Measurements from ENCODE around the gene TRANK1. TPM values are rescaled to one million over a fixed set of nuclear protein-coding genes. Genes with fewer than 3 reads are reported as not detected.
A peak's percentile ranks its signal among the peaks of the same experiment; 100 is the strongest.

The TRANK1 gene
- total and polyA plus RNA-seq, 2 of the 4 experiments (the other 2 are of a cell fraction), result 7.9 to 12.7 TPM

DNA sequence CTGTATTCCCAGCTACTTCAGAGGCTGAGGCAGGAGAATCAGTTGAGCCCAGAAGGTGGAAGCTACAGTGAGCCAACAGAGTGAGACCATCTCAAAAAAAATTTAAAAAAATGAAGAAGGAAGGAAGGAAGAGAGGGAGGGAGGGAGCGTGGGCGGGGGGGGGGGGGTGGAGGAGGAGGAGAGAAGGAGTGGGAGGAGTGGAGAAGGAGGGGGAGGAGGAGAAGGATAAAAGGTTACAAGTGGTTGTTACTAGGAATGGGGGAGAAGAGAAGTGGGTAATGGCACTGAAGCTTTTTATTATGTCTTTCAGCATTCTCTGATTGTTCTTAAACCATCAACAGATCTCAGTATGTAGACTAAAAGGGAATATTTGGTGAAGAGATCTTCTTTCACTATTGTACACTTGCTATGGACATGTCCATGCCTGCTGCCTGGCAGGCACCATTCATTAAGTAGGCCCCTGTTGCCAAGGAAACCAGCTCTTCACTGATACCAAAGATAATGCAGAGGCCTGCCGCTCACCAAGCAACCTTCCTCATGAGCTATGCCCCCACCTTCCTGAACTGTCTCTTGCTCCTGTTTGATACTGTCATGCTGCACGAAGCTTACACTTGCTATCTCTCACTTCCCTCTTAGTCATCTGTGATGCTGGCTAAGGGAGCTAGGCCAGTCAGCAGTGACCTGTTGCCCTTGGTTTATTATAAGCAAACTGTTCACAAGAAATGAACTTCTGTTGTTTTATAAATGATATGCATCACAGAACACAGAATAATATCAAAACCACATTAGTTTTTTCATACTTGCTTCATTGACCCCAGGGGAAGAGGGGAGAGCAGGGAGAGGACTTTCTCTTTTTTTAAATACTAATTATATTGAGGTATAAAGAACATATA lies 24.9 kb upstream of the TRANK1 start:
- Histone ChIP-seq H3K4ac (ENCODE audit: low read depth, low read length) (peak overlapping the region; percentile 41; the same call in 1 of the 2 replicates), H4K8ac (ENCODE audit: low read depth in 2 of 2, low read length in 2 of 2) (peak overlapping the region in 1 of 2 experiments; percentile 77; a peak in 2 of 4 replicates), H2BK120ac (ENCODE audit: low read depth, low read length) (no peak overlapping the region), H3K14ac (replicated peaks; ENCODE audit: low read depth, low read length) (0 out of 2 replicates have a peak overlapping the region, but pooled peaks have one; percentile 36), H3K36me3 (ENCODE audit: control insufficient read depth, insufficient read depth, low read length) (no peaks in the 10 kb centered on the region), H3K79me1 (ENCODE audit: low read depth in 1 of 2, low read length in 2 of 2) (no peaks in the 10 kb centered on the region), H3K4me3 (ENCODE audit: insufficient read depth, low read depth, low read length) (no peak overlapping the region), H3K27me3 (ENCODE audit: control insufficient read depth, insufficient read depth, low read length) (no peaks in the 10 kb centered on the region), H4K20me1 (ENCODE audit: insufficient read depth, low read length) (no peaks in the 10 kb centered on the region), H2AK9ac (replicated peaks; ENCODE audit: low read depth, low read length, poor library complexity) (peak overlapping the region; percentile 84), H3K56ac (ENCODE audit: extremely low read depth, insufficient read depth, low read length) (no peak overlapping the region), H3K4me2 (ENCODE audit: low read depth, low read length) (peak overlapping the region; percentile 71), H2AK5ac (ENCODE audit: low read depth, low read length) (no peak overlapping the region), H3K9me1 (ENCODE audit: insufficient read depth, low read length) (0 out of 2 replicates have a peak, but pooled peaks cover 2% of the 10 kb centered on the region), H2AFZ (replicated peaks; ENCODE audit: low read length, poor library complexity) (peak overlapping the region; percentile 84), H4K5ac (ENCODE audit: low read depth, low read length) (no peak overlapping the region), H2BK20ac (ENCODE audit: low read depth, low read length) (no peak overlapping the region), H3K27ac (ENCODE audit: insufficient read depth, low read length) (peak overlapping the region; percentile 40; the same call in 1 of the 2 replicates), H2BK5ac (ENCODE audit: low read depth, low read length, poor library complexity, severe bottlenecking) (peak overlapping the region; percentile 62), H3K9ac (ENCODE audit: low read depth, low read length) (no peak overlapping the region), H3K18ac (ENCODE audit: low read depth, low read length) (peak overlapping the region; percentile 51; the same call in 1 of the 2 replicates), H2BK15ac (ENCODE audit: low read depth, low read length) (peak overlapping the region; percentile 64; the same call in 1 of the 3 replicates), H3K4me1 (ENCODE audit: control insufficient read depth, insufficient read depth, low read length) (peaks cover 3% of the 10 kb centered on the region), H3K9me3 (ENCODE audit: control insufficient read depth, insufficient read depth, low read length) (no peaks in the 10 kb centered on the region), H3K23ac (ENCODE audit: low read depth, low read length) (no peak overlapping the region; the same call in 1 of the 2 replicates), H4K91ac (ENCODE audit: insufficient read depth, low read depth, low read length) (no peak overlapping the region)
- TF ChIP-seq MAFK (IDR thresholded peaks at IDR 0.05; ENCODE audit: low read depth, low read length), result peak; percentile 45; the same call in 1 of the 2 replicates
- TF ChIP-seq, protein P1, sequence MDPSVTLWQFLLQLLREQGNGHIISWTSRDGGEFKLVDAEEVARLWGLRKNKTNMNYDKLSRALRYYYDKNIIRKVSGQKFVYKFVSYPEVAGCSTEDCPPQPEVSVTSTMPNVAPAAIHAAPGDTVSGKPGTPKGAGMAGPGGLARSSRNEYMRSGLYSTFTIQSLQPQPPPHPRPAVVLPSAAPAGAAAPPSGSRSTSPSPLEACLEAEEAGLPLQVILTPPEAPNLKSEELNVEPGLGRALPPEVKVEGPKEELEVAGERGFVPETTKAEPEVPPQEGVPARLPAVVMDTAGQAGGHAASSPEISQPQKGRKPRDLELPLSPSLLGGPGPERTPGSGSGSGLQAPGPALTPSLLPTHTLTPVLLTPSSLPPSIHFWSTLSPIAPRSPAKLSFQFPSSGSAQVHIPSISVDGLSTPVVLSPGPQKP (IDR thresholded peaks at IDR 0.05; ENCODE audit: borderline replicate concordance, low read depth, low read length), result no peak
- peak; percentile 58 for TF ChIP-seq BHLHE40 (IDR thresholded peaks at IDR 0.05; ENCODE audit: low read depth, low read length)
- TF ChIP-seq RCOR1 (IDR thresholded peaks at IDR 0.05; ENCODE audit: insufficient replicate concordance, low read length), result peak; percentile 83
- 0 out of 2 replicates have a peak, but pooled peaks have one; percentile 16 for TF ChIP-seq MXI1 (IDR thresholded peaks at IDR 0.05; ENCODE audit: borderline replicate concordance, low read depth, low read length)
- peak; percentile 80 for TF ChIP-seq FOS (IDR thresholded peaks at IDR 0.05; ENCODE audit: low read depth, low read length)
- TF ChIP-seq CHD1 (IDR thresholded peaks at IDR 0.05; ENCODE audit: low read depth, low read length), result no peak
- peak; percentile 93 for TF ChIP-seq MAZ (IDR thresholded peaks at IDR 0.05; ENCODE audit: borderline replicate concordance, low read depth, low read length)
- TF ChIP-seq SMC3 (IDR thresholded peaks at IDR 0.05; ENCODE audit: low read depth, low read length), result no peak
- intact Hi-C loops (cut with micrococcal nuclease) (no loop called here), in situ Hi-C loops (cut with MboI; ENCODE audit: low sequenced_read_pairs) (no loop called here), dilution Hi-C loops (cut with HindIII; ENCODE audit: low sequenced_read_pairs, unreplicated experiment) (no loop called here)
- ATAC-seq (ENCODE audit: low read depth) (peak; percentile 99), DNase-seq (peak; percentile 93)
- ChIA-PET CTCF (interaction anchor here (1.3 kb wide), 1 partner anchor 12 kb away, joined by 4 read pairs; no protein-coding TSS in a partner anchor), POLR2A (ENCODE audit: unreplicated experiment) (no interaction called here)
- BruUV-seq (replicated peaks), result no TSS peak
- 50% methylated on average over 1 of the region's 4 CpGs; no CpG with 5 or more reads in 1 of the 2 experiments for WGBS, 2 experiments (ENCODE audit: extremely low coverage in 2 of 2, insufficient read length in 1 of 2)

Data from IMR-90 (cell line).